GM12801 (cell line): ENCODE data around the gene ANO2.

Experiments used
- TF ChIP-seq, protein P1 (sequence below): IDR thresholded peaks from one replicate; pipeline ENCODE4 v1.5.1; 2011; ENCODE audit warnings: control low read depth; ENCODE audit not compliant: insufficient read length; ENCODE audit errors: extremely low read depth

ANO2 gene

DNA sequence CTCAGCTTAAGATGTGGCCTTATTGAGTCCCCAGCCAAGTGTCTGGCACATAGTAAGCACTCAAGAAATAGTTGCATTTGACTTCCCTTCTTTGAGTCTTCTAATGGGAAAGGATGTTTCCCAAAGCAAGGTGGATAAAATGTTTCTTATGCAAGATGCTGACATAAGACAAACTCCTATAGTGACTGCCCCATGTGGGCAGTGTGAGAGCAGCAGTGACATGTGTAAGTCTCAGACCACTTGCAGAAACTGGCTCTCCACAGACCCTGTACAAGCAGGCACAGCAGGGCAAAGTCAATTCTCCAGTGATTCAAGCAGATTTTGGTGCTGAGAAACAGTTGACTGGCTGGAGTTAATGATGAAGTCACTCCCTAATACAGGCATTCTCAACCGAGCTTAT, 255.3 kb downstream of the ANO2 start:
- TF ChIP-seq, protein P1, sequence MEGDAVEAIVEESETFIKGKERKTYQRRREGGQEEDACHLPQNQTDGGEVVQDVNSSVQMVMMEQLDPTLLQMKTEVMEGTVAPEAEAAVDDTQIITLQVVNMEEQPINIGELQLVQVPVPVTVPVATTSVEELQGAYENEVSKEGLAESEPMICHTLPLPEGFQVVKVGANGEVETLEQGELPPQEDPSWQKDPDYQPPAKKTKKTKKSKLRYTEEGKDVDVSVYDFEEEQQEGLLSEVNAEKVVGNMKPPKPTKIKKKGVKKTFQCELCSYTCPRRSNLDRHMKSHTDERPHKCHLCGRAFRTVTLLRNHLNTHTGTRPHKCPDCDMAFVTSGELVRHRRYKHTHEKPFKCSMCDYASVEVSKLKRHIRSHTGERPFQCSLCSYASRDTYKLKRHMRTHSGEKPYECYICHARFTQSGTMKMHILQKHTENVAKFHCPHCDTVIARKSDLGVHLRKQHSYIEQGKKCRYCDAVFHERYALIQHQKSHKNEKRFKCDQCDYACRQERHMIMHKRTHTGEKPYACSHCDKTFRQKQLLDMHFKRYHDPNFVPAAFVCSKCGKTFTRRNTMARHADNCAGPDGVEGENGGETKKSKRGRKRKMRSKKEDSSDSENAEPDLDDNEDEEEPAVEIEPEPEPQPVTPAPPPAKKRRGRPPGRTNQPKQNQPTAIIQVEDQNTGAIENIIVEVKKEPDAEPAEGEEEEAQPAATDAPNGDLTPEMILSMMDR: no peak

DNA sequence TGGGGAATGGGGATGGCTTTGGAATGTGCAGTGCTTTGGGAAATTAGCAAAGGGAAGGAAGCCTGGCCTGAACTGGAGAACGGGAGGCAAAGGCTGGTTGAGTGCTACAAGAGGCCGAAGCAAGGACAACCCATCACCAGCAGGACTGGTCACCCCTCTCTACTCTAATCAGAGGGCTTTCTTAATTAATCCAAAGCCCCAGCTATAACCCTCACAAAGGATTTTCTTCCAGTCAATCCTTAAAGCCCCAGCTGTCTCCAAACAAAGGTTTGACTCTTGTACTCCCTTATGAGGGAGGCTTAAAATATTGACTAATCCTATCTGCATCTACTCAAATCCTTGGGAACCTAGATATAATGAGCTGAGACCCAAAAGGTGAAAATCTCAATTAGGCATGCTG, 256.8 kb downstream of the ANO2 start:
- TF ChIP-seq, protein P1: no peak

DNA sequence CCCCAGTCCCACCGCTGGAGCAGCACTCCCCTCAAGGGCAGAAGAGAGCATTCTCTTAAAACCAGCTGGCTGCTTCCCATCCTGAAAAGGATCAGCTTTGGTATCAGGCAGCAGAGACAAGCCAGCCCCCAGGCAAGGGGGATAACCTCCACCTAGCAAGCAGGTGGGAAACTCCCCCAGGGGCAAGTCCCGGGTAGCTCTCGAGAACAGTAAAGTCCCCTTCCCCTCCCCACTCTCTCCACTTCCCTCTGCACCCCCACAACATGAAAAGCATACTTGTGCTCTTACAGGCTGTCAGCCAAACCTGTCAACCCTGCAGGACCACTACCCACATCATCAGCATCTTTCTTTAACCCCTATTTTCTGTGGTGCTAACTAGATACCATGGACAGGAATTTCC, 259.1 kb downstream of the ANO2 start:
- TF ChIP-seq, protein P1: no peak

DNA sequence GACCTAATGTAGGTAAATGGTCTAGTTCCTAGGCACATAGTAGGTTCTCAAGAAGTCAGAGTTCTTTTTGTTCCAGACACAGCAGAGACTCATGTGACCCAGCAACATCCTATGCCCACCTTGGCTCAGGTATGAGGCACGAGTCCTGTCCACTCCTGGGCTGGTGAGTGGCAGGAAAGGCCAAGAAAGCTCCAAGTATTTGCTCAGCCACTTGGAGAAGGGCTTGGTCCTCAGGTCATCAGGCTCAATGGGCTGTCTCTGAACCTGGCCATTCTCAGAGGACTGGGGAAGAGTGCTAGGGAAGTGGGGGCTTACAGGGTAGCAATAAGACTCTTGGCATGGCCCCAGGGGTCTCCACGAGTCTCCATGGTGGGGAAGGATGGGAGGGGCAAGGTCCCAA, 260.1 kb downstream of the ANO2 start:
- TF ChIP-seq, protein P1: no peak

DNA sequence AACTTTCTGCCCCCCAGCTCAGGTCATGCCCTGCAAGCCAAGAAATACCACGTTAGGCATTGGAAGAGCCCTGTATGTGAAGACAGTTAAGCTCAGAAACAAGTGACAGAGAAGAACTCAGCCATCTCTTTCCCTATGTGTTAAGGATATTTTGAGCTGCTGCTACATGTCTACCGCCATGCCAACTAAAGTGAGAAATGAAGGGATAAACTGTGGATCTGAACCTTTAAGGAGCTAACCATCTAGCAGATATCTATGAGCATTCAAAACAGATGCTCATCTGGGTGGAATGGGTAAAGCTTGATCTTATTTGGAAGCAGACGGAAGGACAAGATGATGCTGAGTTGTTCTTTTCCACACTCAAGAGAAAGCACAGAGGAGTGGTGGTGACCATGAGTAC, 262.5 kb downstream of the ANO2 start:
- TF ChIP-seq, protein P1: no peak

DNA sequence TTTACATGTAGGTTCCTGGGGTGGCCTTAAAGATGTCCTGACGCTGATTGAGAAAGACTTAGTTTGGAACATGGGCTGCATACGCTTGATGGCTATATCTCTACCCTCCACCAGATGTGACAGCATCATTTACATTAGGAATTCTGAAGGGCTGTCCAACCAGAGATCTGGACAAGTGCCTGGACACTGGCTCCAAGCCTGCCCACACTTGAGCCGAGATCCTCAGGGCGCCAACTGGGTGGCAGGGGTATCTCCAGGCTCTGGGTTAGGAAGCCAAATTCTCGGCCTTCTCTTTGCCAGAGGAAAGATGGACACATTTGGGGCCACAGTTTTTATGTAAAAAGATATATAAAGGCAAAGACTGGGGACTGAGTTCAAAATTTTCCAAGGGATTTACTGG, 266.9 kb downstream of the ANO2 start:
- TF ChIP-seq, protein P1: no peak

DNA sequence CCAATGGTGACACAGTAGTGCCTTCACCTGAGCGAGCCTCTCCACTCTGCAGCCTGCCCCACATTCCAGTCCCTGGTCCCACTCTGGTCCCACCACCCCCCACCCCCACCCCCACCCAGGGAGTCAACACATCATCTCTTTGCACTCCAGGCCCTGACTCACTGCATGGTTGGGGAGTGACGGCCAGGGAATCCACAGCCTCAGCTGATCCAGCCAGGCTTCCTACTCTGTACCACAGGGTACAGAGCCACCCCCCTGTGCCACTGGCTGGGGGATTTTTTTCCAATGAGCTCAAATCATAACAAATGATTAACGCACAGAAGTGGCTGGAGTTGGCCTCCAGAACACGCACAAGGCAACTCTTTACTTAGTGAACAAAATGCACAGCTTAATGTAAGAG, 279.4 kb downstream of the ANO2 start:
- TF ChIP-seq, protein P1: no peak

DNA sequence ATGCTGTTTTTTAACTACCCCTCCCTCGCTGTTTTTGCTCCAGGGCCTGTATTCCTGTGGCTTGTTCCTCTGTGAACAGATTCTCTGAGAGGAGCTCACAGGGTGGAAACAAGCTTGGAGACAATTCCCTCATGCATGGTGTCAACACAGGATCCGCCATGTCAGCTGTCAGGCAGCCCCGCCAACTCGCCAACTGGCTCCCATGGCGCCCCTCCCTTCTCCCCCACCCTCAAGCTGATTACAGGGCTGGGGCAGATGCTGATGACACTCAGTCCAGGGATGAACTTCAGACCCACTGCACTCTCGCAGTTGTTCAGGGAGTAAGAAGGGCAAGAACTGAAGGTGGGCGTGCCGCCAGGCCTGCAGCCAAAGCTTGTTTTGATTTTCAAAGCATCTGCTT, 283.2 kb downstream of the ANO2 start:
- TF ChIP-seq, protein P1: no peak
